BLaER1 (cell line): Measurements from ENCODE around the gene LRRFIP1.

Experiments
- H3K27ac ChIP-seq: shearing (Covaris generic); formaldehyde crosslinking; 2 replicates; pipeline ENCODE4 v1.8.1; 2022
- H3K27me3 ChIP-seq: shearing (Covaris generic); formaldehyde crosslinking; 2 replicates; pipeline ENCODE4 v1.8.1; 2022
- H3K36me3 ChIP-seq: shearing (Covaris generic); formaldehyde crosslinking; 2 replicates; pipeline ENCODE4 v1.8.1; 2022
- H3K4me1 ChIP-seq: shearing (Covaris generic); formaldehyde crosslinking; 2 replicates; pipeline ENCODE4 v1.8.1; 2022
- H3K4me2 ChIP-seq: shearing (Covaris generic); formaldehyde crosslinking; 2 replicates; pipeline ENCODE4 v1.8.1; 2022
- H3K4me3 ChIP-seq: shearing (Covaris generic); formaldehyde crosslinking; 2 replicates; pipeline ENCODE4 v1.8.1; 2022
- H3K9ac ChIP-seq: shearing (Covaris generic); formaldehyde crosslinking; 2 replicates; pipeline ENCODE4 v1.8.1; 2022
- H3K9me3 ChIP-seq: shearing (Covaris generic); formaldehyde crosslinking; 2 replicates; pipeline ENCODE4 v1.8.1; 2022
- H4K20me1 ChIP-seq: shearing (Covaris generic); formaldehyde crosslinking; 2 replicates; pipeline ENCODE4 v1.8.1; 2022
- Cebpa-rat ChIP-seq: shearing (Covaris generic); IDR thresholded peaks from 2 replicates; pipeline ENCODE4 v1.8.1; 2022

The LRRFIP1 gene

DNA sequence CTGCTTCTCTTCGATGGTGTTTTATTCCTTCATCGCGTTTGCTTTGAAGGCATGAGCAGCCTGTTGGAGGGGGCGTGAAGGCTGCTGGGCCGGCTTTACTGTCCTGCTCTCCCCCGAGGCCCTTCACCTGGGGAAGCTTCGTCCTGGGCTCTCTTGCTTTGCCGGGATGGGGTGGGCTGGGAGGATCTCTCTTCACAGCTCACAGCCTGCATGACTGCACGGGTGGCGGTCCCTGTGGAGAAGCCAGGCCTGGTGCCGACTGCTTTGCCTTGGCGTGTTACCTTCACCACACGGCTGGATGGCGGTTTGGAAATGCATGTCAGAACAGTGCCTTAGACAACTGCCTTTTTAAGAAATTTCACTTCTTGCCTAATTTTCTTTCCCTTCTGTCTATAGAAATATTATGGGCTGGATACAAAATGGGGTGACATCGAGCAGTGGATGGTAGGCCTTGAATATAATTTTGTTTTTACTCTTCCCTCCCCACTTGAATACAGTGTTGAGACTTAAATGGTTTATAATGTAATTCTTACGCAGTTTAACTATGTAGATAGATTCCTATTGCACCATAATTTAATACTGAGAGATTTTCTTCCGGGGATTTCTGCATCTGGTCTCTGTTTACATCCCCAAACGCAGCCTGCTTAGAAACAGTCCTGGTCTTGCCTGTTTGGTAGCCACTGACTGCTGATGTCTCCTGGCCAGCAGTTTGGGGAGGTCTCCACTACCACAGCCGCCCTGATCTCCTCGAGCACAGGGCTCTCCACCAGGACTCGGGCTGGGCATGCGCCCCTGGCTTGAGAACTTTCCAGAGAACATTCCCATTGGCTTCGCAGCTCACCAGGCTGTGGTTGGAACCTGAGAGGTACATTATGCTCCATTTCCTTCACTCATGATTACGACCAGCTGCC lies 90.2 kb downstream of the LRRFIP1 start:
- no peaks in the 10 kb centered on the region for H3K9me3 ChIP-seq
- peak overlapping the region; percentile 55 for H3K27ac ChIP-seq
- H3K4me1 ChIP-seq: peaks cover 79% of the 10 kb centered on the region
- H3K4me2 ChIP-seq: peak overlapping the region; percentile 56
- peaks cover 100% of the 10 kb centered on the region for H4K20me1 ChIP-seq
- no peak overlapping the region for H3K4me3 ChIP-seq
- peak overlapping the region; percentile 30; the same call in 1 of the 2 replicates for H3K9ac ChIP-seq
- H3K27me3 ChIP-seq: no peaks in the 10 kb centered on the region
- peaks cover 59% of the 10 kb centered on the region for H3K36me3 ChIP-seq
- no peak for TF ChIP-seq Cebpa-rat

DNA sequence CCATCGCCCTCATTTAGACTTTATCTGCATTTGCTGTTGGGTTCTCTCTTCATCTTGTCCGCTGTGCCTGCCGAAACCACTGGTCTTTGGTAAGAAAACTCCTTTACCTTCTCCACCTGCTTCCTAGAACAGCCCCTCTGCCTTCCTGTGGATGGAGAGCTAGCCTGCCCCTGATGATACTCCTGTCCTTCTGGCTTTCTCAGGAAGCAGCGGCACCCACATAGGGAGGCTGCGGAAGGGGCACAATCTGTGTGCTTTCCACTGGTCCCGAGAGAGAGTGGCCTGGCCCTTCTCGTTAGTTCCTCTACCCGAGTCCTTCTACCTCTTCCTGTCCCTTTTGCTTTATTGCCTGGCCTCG lies 90.9 kb downstream of the LRRFIP1 start:
- Histone ChIP-seq H3K27me3 (no peaks in the 10 kb centered on the region), H3K4me3 (no peak overlapping the region)

DNA sequence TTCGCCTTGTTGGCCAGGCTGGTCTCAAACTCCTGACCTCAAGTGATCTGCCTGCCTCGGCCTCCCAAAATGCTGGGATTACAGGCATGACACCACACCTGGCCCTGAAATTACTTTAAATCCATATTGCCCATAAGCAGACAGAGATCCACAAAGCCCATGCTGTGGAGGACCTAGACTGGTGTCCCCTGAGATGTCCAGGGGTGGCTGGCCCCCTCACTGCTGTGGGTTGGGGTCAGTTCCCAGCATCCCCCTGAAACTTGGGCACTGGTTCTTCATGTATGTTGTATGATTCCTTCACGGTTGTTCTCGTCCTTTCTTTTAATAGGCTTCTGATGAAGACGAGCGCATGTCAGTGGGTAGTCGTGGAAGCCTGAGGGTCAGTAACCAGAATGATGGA lies 93.1 kb downstream of the LRRFIP1 start:
- Histone ChIP-seq H3K36me3 (peaks cover 64% of the 10 kb centered on the region), H3K27me3 (no peaks in the 10 kb centered on the region), H3K9me3 (no peaks in the 10 kb centered on the region), H3K4me3 (no peak overlapping the region), H3K9ac (no peak overlapping the region), H3K4me1 (peaks cover 79% of the 10 kb centered on the region), H3K4me2 (no peak overlapping the region), H4K20me1 (peaks cover 100% of the 10 kb centered on the region), H3K27ac (no peak overlapping the region)
- TF ChIP-seq Cebpa-rat: no peak

More for the DNA sequence above, 90.9 kb downstream of the LRRFIP1 start:
- no peak for TF ChIP-seq Cebpa-rat
- H3K36me3 ChIP-seq: peaks cover 55% of the 10 kb centered on the region
- peak overlapping the region; percentile 55 for H3K27ac ChIP-seq
- H3K9me3 ChIP-seq: no peaks in the 10 kb centered on the region
- H3K9ac ChIP-seq: peak overlapping the region; percentile 30; the same call in 1 of the 2 replicates
- H3K4me1 ChIP-seq: peaks cover 79% of the 10 kb centered on the region
- H3K4me2 ChIP-seq: peak overlapping the region; percentile 56
- H4K20me1 ChIP-seq: peaks cover 100% of the 10 kb centered on the region

DNA sequence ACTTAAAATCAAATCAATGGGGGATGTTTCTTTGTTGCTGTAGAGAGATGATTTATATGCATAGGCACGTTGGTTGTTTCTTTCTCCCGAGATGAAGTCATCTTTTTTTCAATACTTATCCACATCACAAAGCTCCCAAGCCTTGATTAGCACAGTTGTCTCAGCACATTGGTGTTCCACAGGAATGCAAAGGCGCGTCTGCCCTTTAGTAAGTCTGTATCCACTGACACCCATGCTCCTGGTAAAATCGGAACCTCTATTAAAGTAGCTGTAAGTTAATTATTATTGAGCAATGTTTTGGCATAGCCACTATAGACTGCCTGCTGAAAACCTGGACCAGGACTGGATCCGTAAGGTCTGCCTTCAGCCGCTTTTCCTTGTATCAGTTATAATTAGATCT lies 93.6 kb downstream of the LRRFIP1 start:
- no peak overlapping the region for H3K4me3 ChIP-seq
- H4K20me1 ChIP-seq: peaks cover 100% of the 10 kb centered on the region
- H3K4me1 ChIP-seq: peaks cover 79% of the 10 kb centered on the region
- no peak for TF ChIP-seq Cebpa-rat
- H3K27ac ChIP-seq: no peak overlapping the region
- no peak overlapping the region for H3K4me2 ChIP-seq
- no peaks in the 10 kb centered on the region for H3K9me3 ChIP-seq
- no peak overlapping the region for H3K9ac ChIP-seq
- H3K27me3 ChIP-seq: no peaks in the 10 kb centered on the region
- H3K36me3 ChIP-seq: peaks cover 67% of the 10 kb centered on the region

DNA sequence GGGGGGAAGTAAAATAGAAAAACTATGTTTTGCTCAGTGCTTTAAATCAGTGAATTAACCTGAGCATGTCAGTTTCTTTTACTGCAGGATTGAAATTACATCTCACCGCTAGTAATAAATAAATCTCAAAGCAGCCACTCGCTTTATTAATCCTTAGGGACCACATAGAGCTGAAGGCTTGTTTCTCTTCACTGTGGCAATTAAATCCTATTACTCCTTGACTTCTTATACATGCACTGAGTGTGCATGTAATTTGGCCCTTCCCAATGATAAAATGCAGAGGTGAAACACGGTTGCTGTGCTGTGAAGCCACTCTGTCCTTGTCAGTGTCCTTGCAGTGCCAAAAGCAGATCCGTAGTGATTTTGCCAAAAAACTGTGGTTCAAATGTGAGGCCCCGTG lies 94.1 kb downstream of the LRRFIP1 start:
- H3K27ac ChIP-seq: no peak overlapping the region
- H3K9ac ChIP-seq: no peak overlapping the region
- no peaks in the 10 kb centered on the region for H3K27me3 ChIP-seq
- H3K36me3 ChIP-seq: peaks cover 71% of the 10 kb centered on the region
- H3K9me3 ChIP-seq: no peaks in the 10 kb centered on the region
- H3K4me1 ChIP-seq: peaks cover 79% of the 10 kb centered on the region
- no peak for TF ChIP-seq Cebpa-rat
- H4K20me1 ChIP-seq: peaks cover 100% of the 10 kb centered on the region
- H3K4me3 ChIP-seq: no peak overlapping the region
- no peak overlapping the region for H3K4me2 ChIP-seq

DNA sequence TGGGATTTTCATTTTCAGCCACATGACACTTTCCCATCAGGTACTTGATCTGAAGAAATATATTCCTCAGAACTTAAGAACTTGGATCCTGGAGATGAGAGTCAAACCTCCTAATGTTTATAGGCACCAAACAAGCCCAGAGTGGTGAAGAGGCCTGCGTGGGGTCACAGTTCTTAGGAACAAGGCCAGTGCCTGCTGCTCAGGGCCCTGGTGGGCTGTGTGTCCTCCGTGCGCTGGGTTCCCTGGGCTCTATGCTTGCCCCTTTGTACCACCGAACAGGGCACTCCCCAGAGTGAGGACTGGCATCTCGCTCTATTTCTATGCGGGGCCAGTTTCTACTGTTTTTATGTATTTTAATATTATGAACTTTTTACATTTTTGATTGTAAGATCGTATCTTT lies 95.2 kb downstream of the LRRFIP1 start:
- Histone ChIP-seq H3K27me3 (no peaks in the 10 kb centered on the region), H3K36me3 (peaks cover 71% of the 10 kb centered on the region), H3K9ac (no peak overlapping the region), H3K9me3 (no peaks in the 10 kb centered on the region), H3K4me2 (no peak overlapping the region), H3K4me3 (no peak overlapping the region), H3K4me1 (peaks cover 79% of the 10 kb centered on the region), H3K27ac (no peak overlapping the region), H4K20me1 (peaks cover 100% of the 10 kb centered on the region)
- no peak for TF ChIP-seq Cebpa-rat

DNA sequence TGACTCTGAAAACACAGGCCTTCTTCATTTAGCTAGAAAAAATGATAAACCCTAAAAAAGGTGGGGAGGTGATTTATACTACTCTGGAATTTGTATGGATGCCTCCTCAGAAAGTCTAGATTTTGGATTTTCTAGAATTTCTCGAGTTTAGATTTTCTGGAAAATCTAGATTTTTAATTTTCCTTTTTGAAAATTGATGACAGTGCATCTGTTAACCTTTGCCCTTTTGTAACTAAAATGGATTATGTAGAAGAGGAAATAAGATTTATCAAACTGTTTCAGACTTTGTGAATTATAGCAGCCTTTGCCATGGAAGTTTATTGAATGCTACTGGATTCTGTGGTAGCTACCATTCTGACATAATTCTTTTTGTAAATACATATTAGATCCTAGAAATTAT lies 95.6 kb downstream of the LRRFIP1 start:
- peak overlapping the region; percentile 57; the same call in 1 of the 2 replicates for H3K4me2 ChIP-seq
- no peaks in the 10 kb centered on the region for H3K9me3 ChIP-seq
- peaks cover 68% of the 10 kb centered on the region for H3K36me3 ChIP-seq
- TF ChIP-seq Cebpa-rat: no peak
- peaks cover 100% of the 10 kb centered on the region for H4K20me1 ChIP-seq
- H3K9ac ChIP-seq: no peak overlapping the region
- H3K27ac ChIP-seq: no peak overlapping the region
- H3K4me3 ChIP-seq: no peak overlapping the region
- H3K27me3 ChIP-seq: no peaks in the 10 kb centered on the region
- H3K4me1 ChIP-seq: peaks cover 76% of the 10 kb centered on the region

DNA sequence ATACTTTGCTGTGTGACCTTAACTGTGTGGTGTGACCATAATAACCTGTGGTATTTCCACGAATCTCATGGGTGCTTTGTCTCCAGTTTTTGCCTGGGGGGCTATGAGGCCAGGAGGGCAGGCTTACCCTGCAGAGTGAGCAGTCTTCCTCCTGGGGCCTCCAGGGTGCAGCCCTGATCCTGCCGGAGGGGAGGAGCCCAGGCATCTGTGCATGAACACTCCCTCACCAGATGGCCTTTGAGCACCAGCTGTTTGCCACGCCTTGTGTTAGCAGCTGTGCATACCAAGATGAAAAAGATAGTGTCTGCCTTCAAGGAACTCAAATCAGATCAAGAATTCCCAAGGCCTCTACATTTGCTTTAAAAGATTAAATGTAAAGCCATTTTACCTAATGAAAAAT lies 96.2 kb downstream of the LRRFIP1 start:
- H3K9ac ChIP-seq: no peak overlapping the region
- H3K27me3 ChIP-seq: no peaks in the 10 kb centered on the region
- peaks cover 70% of the 10 kb centered on the region for H3K4me1 ChIP-seq
- peak overlapping the region; percentile 57 for H3K4me2 ChIP-seq
- no peak overlapping the region for H3K4me3 ChIP-seq
- no peak overlapping the region for H3K27ac ChIP-seq
- no peaks in the 10 kb centered on the region for H3K9me3 ChIP-seq
- TF ChIP-seq Cebpa-rat: no peak
- peaks cover 100% of the 10 kb centered on the region for H4K20me1 ChIP-seq
- peaks cover 68% of the 10 kb centered on the region for H3K36me3 ChIP-seq

DNA sequence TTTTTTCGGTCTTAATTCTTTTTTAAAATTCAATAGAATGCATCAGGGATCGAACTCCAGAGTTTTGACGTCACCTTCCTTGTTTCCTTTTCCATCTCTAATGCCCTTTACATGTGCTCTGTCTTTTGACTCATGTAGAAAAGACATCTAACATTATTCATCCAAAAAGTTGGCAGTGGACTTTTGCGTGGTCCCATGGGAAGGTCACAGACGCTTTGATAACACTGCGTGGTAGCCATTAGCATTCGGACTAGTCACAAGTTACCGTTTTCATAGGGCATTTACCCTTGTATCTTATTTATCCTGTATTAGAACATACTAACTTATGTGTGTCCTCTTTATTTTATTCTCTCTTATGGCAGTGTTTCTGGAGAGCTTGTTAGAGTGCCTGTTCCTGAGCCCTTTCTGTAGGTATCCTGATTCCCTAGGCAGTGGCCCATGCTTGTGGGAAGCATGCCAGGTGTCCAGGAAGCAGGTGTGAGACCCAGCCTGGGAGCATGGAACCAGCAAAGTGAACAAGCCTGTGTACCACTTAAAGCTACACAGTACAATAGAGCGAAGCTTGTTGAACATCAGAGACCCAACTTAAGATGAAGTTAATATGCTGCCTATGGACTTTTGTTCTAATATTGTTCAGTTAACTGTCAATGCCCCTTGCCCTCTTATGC lies 97.6 kb downstream of the LRRFIP1 start:
- no peak overlapping the region for H3K27ac ChIP-seq
- H3K4me1 ChIP-seq: peaks cover 70% of the 10 kb centered on the region
- no peaks in the 10 kb centered on the region for H3K27me3 ChIP-seq
- H3K4me3 ChIP-seq: no peak overlapping the region
- TF ChIP-seq Cebpa-rat: no peak
- peaks cover 100% of the 10 kb centered on the region for H4K20me1 ChIP-seq
- peaks cover 79% of the 10 kb centered on the region for H3K36me3 ChIP-seq
- no peak overlapping the region for H3K9ac ChIP-seq
- H3K4me2 ChIP-seq: no peak overlapping the region
- H3K9me3 ChIP-seq: no peaks in the 10 kb centered on the region

DNA sequence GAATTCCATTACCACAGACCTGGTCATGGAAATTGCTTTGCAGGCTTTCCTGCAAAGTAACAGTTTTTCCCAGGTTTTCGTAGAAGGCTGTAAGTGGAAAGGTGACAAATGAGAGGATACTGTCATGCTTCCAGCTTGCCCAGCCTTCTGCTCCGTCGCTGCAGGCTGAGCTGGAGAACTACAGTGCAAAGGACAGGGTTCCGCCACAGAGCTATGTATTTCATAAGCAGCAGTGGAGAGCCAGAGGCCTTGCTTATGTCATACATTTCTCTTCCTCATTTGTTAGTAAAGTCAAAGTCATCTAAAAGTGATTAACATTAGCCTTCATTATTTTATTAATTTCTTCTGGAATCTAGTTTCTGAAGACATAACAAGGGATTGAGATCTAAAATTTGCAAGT lies 98.3 kb downstream of the LRRFIP1 start:
- no peak overlapping the region for H3K27ac ChIP-seq
- no peak overlapping the region for H3K4me2 ChIP-seq
- TF ChIP-seq Cebpa-rat: no peak
- H3K9me3 ChIP-seq: no peaks in the 10 kb centered on the region
- no peak overlapping the region for H3K4me3 ChIP-seq
- H3K36me3 ChIP-seq: peaks cover 79% of the 10 kb centered on the region
- peaks cover 100% of the 10 kb centered on the region for H4K20me1 ChIP-seq
- peaks cover 72% of the 10 kb centered on the region for H3K4me1 ChIP-seq
- H3K9ac ChIP-seq: no peak overlapping the region
- H3K27me3 ChIP-seq: no peaks in the 10 kb centered on the region
